Mononuclear cell (primary cell): ENCODE measurements around the gene OR8B3. TPM values are rescaled to one million over a fixed set of nuclear protein-coding genes. Genes with fewer than 3 reads are reported as not detected.
"Not testable (repeated sequence)": the region's sequence is repeated elsewhere in the genome, so short reads cannot be mapped to it uniquely, and the experiment has no call there.

Experiments
- H3K27me3 ChIP-seq: 2 replicates; pipeline ENCODE4 v1.6.0; 2011; ENCODE audit warnings: low read length, control low read depth; ENCODE audit not compliant: insufficient read depth
- H3K4me1 ChIP-seq: 2 replicates; pipeline ENCODE4 v1.5.1; 2011; ENCODE audit warnings: mild to moderate bottlenecking, low read length, control low read depth; ENCODE audit not compliant: insufficient read depth
- H3K4me3 ChIP-seq: 2 replicates; pipeline ENCODE4 v1.5.1; 2011; ENCODE audit warnings: mild to moderate bottlenecking, low read length, moderate library complexity
- H3K9me3 ChIP-seq: 2 replicates; pipeline ENCODE4 v1.5.1; 2011; ENCODE audit warnings: low read depth, mild to moderate bottlenecking, control low read depth, low read length
- total RNA-seq: library from RNA; depleted of rRNA; stranded (reverse); fragments of >200 nt; gene quantifications from one replicate; pipeline ENCODE4 v1.2.3, GENCODE V29; 2012

Gene OR8B3
- total RNA-seq: not detected

DNA sequence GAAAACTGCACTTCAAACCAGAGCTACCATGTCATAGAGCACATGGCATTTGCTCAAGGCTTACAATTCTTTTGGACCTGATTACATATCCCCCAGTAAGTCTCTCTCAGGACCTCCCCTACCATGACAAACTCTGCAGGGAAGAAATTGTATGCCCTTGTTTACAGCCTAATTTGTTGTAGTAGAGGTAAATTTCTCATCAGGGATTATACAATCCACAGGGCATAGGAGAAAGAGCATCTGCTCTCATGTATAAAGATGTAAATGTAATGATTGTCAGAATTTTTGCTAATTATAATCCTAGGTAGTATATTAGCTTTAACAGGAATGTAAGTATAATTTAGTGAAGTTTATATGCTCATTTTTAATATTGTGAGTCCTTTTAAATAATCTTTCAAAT is at the start of gene OR8B3:
OR8B3 (minus strand) TSS at position 101 of the 400 bp plus-strand sequence. CDS start 1,673 bp downstream, outside the sequence.
- no peaks in the 10 kb centered on the region for H3K27me3 ChIP-seq
- no peaks in the 10 kb centered on the region for H3K9me3 ChIP-seq
- H3K4me1 ChIP-seq: no peaks in the 10 kb centered on the region
- no peak within 1 kb of the TSS for H3K4me3 ChIP-seq

- no peaks in the 10 kb centered on the region for H3K9me3 ChIP-seq
- H3K4me3 ChIP-seq: no peak overlapping the region
- no peaks in the 10 kb centered on the region for H3K4me1 ChIP-seq
- no peaks in the 10 kb centered on the region for H3K27me3 ChIP-seq
Observed at GRCh38 chr11:124446916-124447315, 48.1 kb upstream of the OR8B3 start.

DNA sequence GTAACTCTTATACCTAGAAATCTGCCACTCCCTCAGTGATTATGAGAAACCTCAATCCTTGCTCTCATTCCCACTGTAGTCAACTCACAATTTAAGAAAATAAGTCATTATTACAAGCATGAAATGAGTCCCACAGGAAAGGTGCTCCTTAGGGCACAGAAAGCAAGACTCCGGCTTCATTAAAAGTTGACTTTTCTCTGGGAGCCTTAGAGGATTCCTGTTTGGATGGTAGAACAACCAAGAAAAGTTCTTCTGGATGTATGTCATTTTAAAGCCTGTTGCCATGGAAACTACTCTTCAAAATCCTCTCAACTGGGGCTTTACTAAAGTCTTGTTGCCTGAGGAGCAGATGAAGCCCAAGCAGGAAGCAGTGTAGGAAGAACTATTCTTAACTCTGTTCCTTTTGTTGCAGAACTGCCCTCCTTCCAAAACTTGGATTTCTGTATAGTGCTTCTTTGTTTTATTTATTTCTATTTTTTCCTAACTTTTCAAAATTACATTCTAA is 46.9 kb upstream of the OR8B3 start, which contains the start of gene OR8B8:
OR8B8 (minus strand) TSS at position 51 of the 505 bp plus-strand sequence. CDS start 4,611 bp downstream, outside the sequence.
- Histone ChIP-seq H3K27me3 (no peaks in the 10 kb centered on the region), H3K4me3 (no peak within 1 kb of the TSS), H3K4me1 (no peaks in the 10 kb centered on the region), H3K9me3 (no peaks in the 10 kb centered on the region)

- Histone ChIP-seq H3K9me3 (no peaks in the 10 kb centered on the region), H3K27me3 (no peaks in the 10 kb centered on the region), H3K4me1 (no peaks in the 10 kb centered on the region)
Observed at GRCh38 chr11:124442847-124443246, 44.0 kb upstream of the OR8B3 start.

DNA sequence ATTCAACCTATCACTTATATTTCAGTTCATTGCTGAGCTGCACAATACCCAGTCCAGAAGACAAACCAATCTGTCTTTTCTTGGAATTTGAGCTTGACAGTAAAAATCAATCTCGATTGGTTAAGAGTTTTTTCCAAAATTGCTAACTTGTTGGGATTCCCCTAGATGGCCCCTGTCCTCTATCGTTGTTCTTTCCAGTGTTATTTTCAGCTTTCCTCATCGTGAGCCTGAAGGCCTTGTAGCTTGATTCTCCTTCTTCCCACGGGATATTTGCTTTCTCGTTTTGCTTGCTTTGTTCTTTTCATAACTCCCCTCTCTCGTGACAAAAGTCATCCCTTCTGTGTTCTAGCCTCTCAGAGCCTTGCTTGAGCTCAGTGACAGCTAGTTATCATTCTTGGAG is 43.6 kb upstream of the OR8B3 start:
- H3K27me3 ChIP-seq: no peaks in the 10 kb centered on the region
- H3K9me3 ChIP-seq: no peaks in the 10 kb centered on the region
- no peak overlapping the region for H3K4me3 ChIP-seq
- H3K4me1 ChIP-seq: no peaks in the 10 kb centered on the region

More at GRCh38 chr11:124442847-124443246, 44.0 kb upstream of the OR8B3 start:
- H3K4me3 ChIP-seq: no peak overlapping the region

GRCh38 chr11:124441519-124441918 is 42.7 kb upstream of the OR8B3 start:
- Histone ChIP-seq H3K9me3 (no peaks in the 10 kb centered on the region), H3K4me3 (no peak overlapping the region), H3K27me3 (no peaks in the 10 kb centered on the region)

DNA sequence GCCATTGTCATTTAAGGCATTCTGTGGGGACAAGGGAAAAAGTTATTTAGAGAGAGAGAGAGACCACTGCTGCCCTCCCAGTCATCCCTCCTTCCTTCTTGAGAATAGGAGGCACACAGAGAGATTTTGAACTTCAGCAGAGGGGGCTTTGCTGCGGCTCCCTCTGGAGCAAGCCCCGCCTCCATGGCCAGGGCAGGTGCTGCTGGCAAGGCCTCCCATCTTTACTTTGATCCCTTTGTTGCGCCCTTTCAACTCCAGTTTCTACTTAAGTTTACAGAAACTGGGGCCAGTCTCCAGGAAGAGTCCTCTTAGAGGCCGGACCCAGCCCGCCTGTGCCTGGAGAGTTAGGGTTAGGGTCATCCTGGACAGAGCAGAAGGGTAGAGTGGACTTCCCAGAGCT is 42.3 kb upstream of the OR8B3 start:
- H3K4me3 ChIP-seq: no peak overlapping the region
- H3K9me3 ChIP-seq: no peaks in the 10 kb centered on the region
- no peaks in the 10 kb centered on the region for H3K27me3 ChIP-seq
- no peaks in the 10 kb centered on the region for H3K4me1 ChIP-seq

More at GRCh38 chr11:124441519-124441918, 42.7 kb upstream of the OR8B3 start:
- H3K4me1 ChIP-seq: no peaks in the 10 kb centered on the region

GRCh38 chr11:124440608-124441007 is 41.8 kb upstream of the OR8B3 start:
- no peaks in the 10 kb centered on the region for H3K4me1 ChIP-seq
- no peaks in the 10 kb centered on the region for H3K27me3 ChIP-seq
- H3K4me3 ChIP-seq: no peak overlapping the region
- no peaks in the 10 kb centered on the region for H3K9me3 ChIP-seq

- Histone ChIP-seq H3K27me3 (no peaks in the 10 kb centered on the region), H3K4me1 (no peaks in the 10 kb centered on the region), H3K9me3 (no peaks in the 10 kb centered on the region), H3K4me3 (no peak overlapping the region)
Observed at GRCh38 chr11:124434699-124435098, 35.9 kb upstream of the OR8B3 start.

- H3K4me1 ChIP-seq: no peaks in the 10 kb centered on the region
- no peak overlapping the region for H3K4me3 ChIP-seq
- H3K9me3 ChIP-seq: no peaks in the 10 kb centered on the region
- no peaks in the 10 kb centered on the region for H3K27me3 ChIP-seq
Observed at GRCh38 chr11:124429599-124429998, 30.8 kb upstream of the OR8B3 start.

GRCh38 chr11:124424384-124424921 is 25.6 kb upstream of the OR8B3 start, which contains the start of gene OR8B4:
Gene OR8B4 (minus strand): TSS chr11:124424871. CDS start chr11:124424871, 0 bp downstream.
- Histone ChIP-seq H3K4me1 (no peaks in the 10 kb centered on the region), H3K9me3 (no peaks in the 10 kb centered on the region), H3K27me3 (no peaks in the 10 kb centered on the region), H3K4me3 (no peak within 1 kb of the TSS)

- H3K27me3 ChIP-seq: no peaks in the 10 kb centered on the region
- H3K4me3 ChIP-seq: no peak overlapping the region
- no peaks in the 10 kb centered on the region for H3K9me3 ChIP-seq
- no peaks in the 10 kb centered on the region for H3K4me1 ChIP-seq
Observed at GRCh38 chr11:124421043-124421442, 22.2 kb upstream of the OR8B3 start.

- peaks cover under 1% of the 10 kb centered on the region for H3K27me3 ChIP-seq
- no peaks in the 10 kb centered on the region for H3K9me3 ChIP-seq
- H3K4me1 ChIP-seq: no peaks in the 10 kb centered on the region
- no peak overlapping the region for H3K4me3 ChIP-seq
Observed at GRCh38 chr11:124415356-124415923, 16.6 kb upstream of the OR8B3 start.

DNA sequence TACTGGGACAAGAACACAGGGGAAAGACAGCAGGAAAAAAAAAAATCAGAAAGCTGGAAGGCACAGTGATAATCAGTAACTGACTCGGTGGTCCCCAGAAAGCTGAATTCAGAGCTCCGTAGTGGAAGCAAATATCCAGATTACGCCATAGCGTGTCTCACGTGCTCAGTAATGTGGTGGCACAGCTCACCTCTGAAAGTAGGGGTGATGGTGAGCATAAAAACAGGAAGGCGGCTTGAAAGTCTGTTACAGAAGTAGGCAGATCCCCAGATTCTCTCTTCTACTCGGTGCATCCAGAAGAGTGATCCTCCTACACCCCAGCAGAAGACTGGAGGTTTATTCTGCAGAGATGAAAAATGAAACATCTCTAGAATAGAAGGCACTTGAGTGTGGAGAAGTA is 11.1 kb upstream of the OR8B3 start:
- H3K27me3 ChIP-seq: peaks cover 12% of the 10 kb centered on the region
- H3K4me1 ChIP-seq: no peaks in the 10 kb centered on the region
- no peaks in the 10 kb centered on the region for H3K9me3 ChIP-seq
- no peak overlapping the region for H3K4me3 ChIP-seq

DNA sequence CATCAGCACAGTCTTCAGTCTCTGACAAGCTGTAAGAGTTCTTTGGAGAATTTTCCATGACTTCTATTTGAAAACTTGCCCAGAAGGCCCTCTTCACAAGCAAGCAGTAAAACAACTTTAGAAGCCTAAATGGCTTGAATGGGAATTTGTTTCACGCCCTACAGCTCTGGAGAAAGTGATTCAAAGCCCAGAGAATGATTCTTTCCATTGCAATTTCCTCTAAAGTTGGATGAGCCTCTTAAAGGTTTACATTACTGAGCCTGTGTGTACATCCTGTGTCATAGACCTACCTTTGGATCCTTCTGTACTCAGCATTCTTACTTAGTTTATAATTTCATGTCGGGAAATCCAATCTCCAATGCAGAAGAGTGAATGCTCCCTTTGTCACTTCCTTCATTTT is 6.8 kb upstream of the OR8B3 start:
- H3K4me1 ChIP-seq: no peaks in the 10 kb centered on the region
- H3K27me3 ChIP-seq: peaks cover 12% of the 10 kb centered on the region
- H3K4me3 ChIP-seq: no peak overlapping the region
- no peaks in the 10 kb centered on the region for H3K9me3 ChIP-seq

- not testable (repeated sequence) for H3K27me3 ChIP-seq, H3K4me3 ChIP-seq, H3K4me1 ChIP-seq, H3K9me3 ChIP-seq
Observed at GRCh38 chr11:124403186-124403585, 4.4 kb upstream of the OR8B3 start.
